Measurements from ENCODE around the gene AP5S1. TPM values are rescaled to one million over a fixed set of nuclear protein-coding genes. Genes with fewer than 3 reads are reported as not detected.
"Not testable (repeated sequence)": the region's sequence is repeated elsewhere in the genome, so short reads cannot be mapped to it uniquely, and the experiment has no call there.

AP5S1 gene
- total RNA-seq, 1 donor from 2014 or later: 12.8 TPM

- intact Hi-C loops (cut with micrococcal nuclease): no loop called here
- H3K4me3 Mint-ChIP-seq (ENCODE audit: low read depth): peak overlapping the region; percentile 60
- H3K27me3 Mint-ChIP-seq (ENCODE audit: low read depth): peaks cover 5% of the 10 kb centered on the region
- H3K27ac Mint-ChIP-seq: no peak overlapping the region
- no peaks in the 10 kb centered on the region for H3K9me3 Mint-ChIP-seq
- peaks cover 16% of the 10 kb centered on the region for H3K36me3 Mint-ChIP-seq (ENCODE audit: low read depth)
- DNase-seq (ENCODE audit: low spot score): no peak
- peaks cover 45% of the 10 kb centered on the region for H3K4me1 Mint-ChIP-seq (ENCODE audit: low read depth)
Observed at GRCh38 chr20:3784863-3785239, 35.5 kb upstream of the AP5S1 start.

GRCh38 chr20:3785240-3786125 lies 34.9 kb upstream of the AP5S1 start:
- no peaks in the 10 kb centered on the region for H3K9me3 Mint-ChIP-seq
- H3K36me3 Mint-ChIP-seq (ENCODE audit: low read depth): peaks cover 16% of the 10 kb centered on the region
- peaks cover 2% of the 10 kb centered on the region for H3K27me3 Mint-ChIP-seq (ENCODE audit: low read depth)
- peaks cover 43% of the 10 kb centered on the region for H3K4me1 Mint-ChIP-seq (ENCODE audit: low read depth)
- peak overlapping the region; percentile 38 for H3K4me3 Mint-ChIP-seq (ENCODE audit: low read depth)
- intact Hi-C loops (cut with micrococcal nuclease): loop anchor here (1.0 to 2.0 kb wide), 5 partner anchors 11 to 69 kb away; partner anchors contain the start of genes AP5S1, CDC25B and MAVS
- DNase-seq (ENCODE audit: low spot score): no peak
- H3K27ac Mint-ChIP-seq: no peak overlapping the region

- no peak for DNase-seq (ENCODE audit: low spot score)
- Mint-ChIP-seq H3K36me3 (ENCODE audit: low read depth) (peaks cover 16% of the 10 kb centered on the region), H3K9me3 (no peaks in the 10 kb centered on the region), H3K4me3 (ENCODE audit: low read depth) (peak overlapping the region; percentile 83), H3K4me1 (ENCODE audit: low read depth) (peaks cover 38% of the 10 kb centered on the region), H3K27me3 (ENCODE audit: low read depth) (no peaks in the 10 kb centered on the region), H3K27ac (no peak overlapping the region)
- intact Hi-C loops (cut with micrococcal nuclease): loop anchor here (1.0 to 2.0 kb wide), 5 partner anchors 10 to 69 kb away; partner anchors contain the start of genes AP5S1, CDC25B and MAVS
Observed at GRCh38 chr20:3786126-3786484, 34.2 kb upstream of the AP5S1 start.

- Mint-ChIP-seq H3K4me3 (ENCODE audit: low read depth) (peak within 1 kb of the TSS; percentile 83), H3K36me3 (ENCODE audit: low read depth) (peaks cover 16% of the 10 kb centered on the region), H3K9me3 (no peaks in the 10 kb centered on the region), H3K4me1 (ENCODE audit: low read depth) (peaks cover 32% of the 10 kb centered on the region), H3K27me3 (ENCODE audit: low read depth) (no peaks in the 10 kb centered on the region), H3K27ac (peak within 1 kb of the TSS; percentile 8)
- DNase-seq (ENCODE audit: low spot score): peak; percentile 88
- intact Hi-C loops (cut with micrococcal nuclease): loop anchor here (1.0 to 2.0 kb wide), 5 partner anchors 10 to 68 kb away; partner anchors contain the start of genes AP5S1, CDC25B and MAVS
Observed at GRCh38 chr20:3786665-3787323, 33.6 kb upstream of the AP5S1 start, which contains the start of gene CENPB. Gene CENPB, minus strand, starts transcription at chr20:3786740. Its CDS starts 257 bp downstream, at chr20:3786483.

GRCh38 chr20:3787324-3788014 lies 32.9 kb upstream of the AP5S1 start:
- DNase-seq (ENCODE audit: low spot score): no peak
- H3K27ac Mint-ChIP-seq: peak overlapping the region; percentile 8
- intact Hi-C loops (cut with micrococcal nuclease): loop anchor here (2.0 kb wide), 3 partner anchors 23 to 67 kb away; partner anchors contain the start of gene MAVS

GRCh38 chr20:3788685-3789155 lies 31.6 kb upstream of the AP5S1 start:
- no peak for DNase-seq (ENCODE audit: low spot score)
- peak overlapping the region; percentile 13 for H3K27ac Mint-ChIP-seq
- intact Hi-C loops (cut with micrococcal nuclease): no loop called here
- peak overlapping the region; percentile 67 for H3K4me3 Mint-ChIP-seq (ENCODE audit: low read depth)
- peaks cover 26% of the 10 kb centered on the region for H3K4me1 Mint-ChIP-seq (ENCODE audit: low read depth)
- peaks cover 11% of the 10 kb centered on the region for H3K36me3 Mint-ChIP-seq (ENCODE audit: low read depth)
- no peaks in the 10 kb centered on the region for H3K27me3 Mint-ChIP-seq (ENCODE audit: low read depth)
- H3K9me3 Mint-ChIP-seq: no peaks in the 10 kb centered on the region

More at GRCh38 chr20:3787324-3788014, 32.9 kb upstream of the AP5S1 start:
- Mint-ChIP-seq H3K9me3 (no peaks in the 10 kb centered on the region), H3K36me3 (ENCODE audit: low read depth) (peaks cover 16% of the 10 kb centered on the region), H3K27me3 (ENCODE audit: low read depth) (no peaks in the 10 kb centered on the region), H3K4me3 (ENCODE audit: low read depth) (peak overlapping the region; percentile 70), H3K4me1 (ENCODE audit: low read depth) (peaks cover 31% of the 10 kb centered on the region)

- H3K4me3 Mint-ChIP-seq (ENCODE audit: low read depth); H3K36me3 Mint-ChIP-seq (ENCODE audit: low read depth); DNase-seq (ENCODE audit: low spot score); H3K27ac Mint-ChIP-seq; intact Hi-C loops (cut with micrococcal nuclease); H3K27me3 Mint-ChIP-seq (ENCODE audit: low read depth); H3K9me3 Mint-ChIP-seq: not testable (repeated sequence)
- H3K4me1 Mint-ChIP-seq (ENCODE audit: low read depth): peaks cover 26% of the 10 kb centered on the region
Observed at GRCh38 chr20:3789201-3789600, 31.1 kb upstream of the AP5S1 start.

- H3K4me3 Mint-ChIP-seq (ENCODE audit: low read depth); H3K27ac Mint-ChIP-seq; DNase-seq (ENCODE audit: low spot score); H3K27me3 Mint-ChIP-seq (ENCODE audit: low read depth); H3K9me3 Mint-ChIP-seq; intact Hi-C loops (cut with micrococcal nuclease): not testable (repeated sequence)
- peaks cover 26% of the 10 kb centered on the region for H3K36me3 Mint-ChIP-seq (ENCODE audit: low read depth)
- peaks cover 30% of the 10 kb centered on the region for H3K4me1 Mint-ChIP-seq (ENCODE audit: low read depth)
Observed at GRCh38 chr20:3794168-3794567, 26.2 kb upstream of the AP5S1 start.

GRCh38 chr20:3794701-3795420 lies 25.5 kb upstream of the AP5S1 start:
- no peaks in the 10 kb centered on the region for H3K9me3 Mint-ChIP-seq
- intact Hi-C loops (cut with micrococcal nuclease): loop anchor here (1.0 kb wide), 1 partner anchor 16 kb away; no protein-coding TSS in a partner anchor
- H3K27me3 Mint-ChIP-seq (ENCODE audit: low read depth): no peaks in the 10 kb centered on the region
- DNase-seq (ENCODE audit: low spot score): no peak
- H3K27ac Mint-ChIP-seq: peak overlapping the region; percentile 98
- peaks cover 36% of the 10 kb centered on the region for H3K4me1 Mint-ChIP-seq (ENCODE audit: low read depth)
- peak overlapping the region; percentile 90 for H3K4me3 Mint-ChIP-seq (ENCODE audit: low read depth)
- peaks cover 32% of the 10 kb centered on the region for H3K36me3 Mint-ChIP-seq (ENCODE audit: low read depth)

- intact Hi-C loops (cut with micrococcal nuclease): loop anchor here (1.0 kb wide), 3 partner anchors 9 to 25 kb away; partner anchors contain the start of genes AP5S1 and CENPB
- Mint-ChIP-seq H3K4me3 (ENCODE audit: low read depth) (peak within 1 kb of the TSS; percentile 99), H3K9me3 (no peaks in the 10 kb centered on the region), H3K27ac (peak within 1 kb of the TSS; percentile 98), H3K4me1 (ENCODE audit: low read depth) (peaks cover 44% of the 10 kb centered on the region), H3K36me3 (ENCODE audit: low read depth) (peaks cover 42% of the 10 kb centered on the region), H3K27me3 (ENCODE audit: low read depth) (no peaks in the 10 kb centered on the region)
- peak; percentile 85 for DNase-seq (ENCODE audit: low spot score)
Observed at GRCh38 chr20:3795511-3796468, 24.6 kb upstream of the AP5S1 start, which contains the start of gene CDC25B. Gene CDC25B, plus strand, starts transcription at chr20:3796310. Its CDS starts 222 bp downstream, at chr20:3796532.
